K562 (cell line): ENCODE results near the gene DEK. TPM values are rescaled to one million over a fixed set of nuclear protein-coding genes. Genes with fewer than 3 reads are reported as not detected.

ENCODE experiments used
- ATAC-seq: fragments of 200-7000 bp; cut with Tn5 transposase; 3 replicates; pipeline ENCODE4 v1.9.1; 2020; ENCODE audit warnings: moderate library complexity
- BruUV-seq: library from RNA; stranded (reverse); fragments of 400-500 nt; replicated peaks from 2 replicates; lab custom pipeline; 2021; lab: Mats Ljungman, UMichigan
- CTCF ChIA-PET: fragments of 300-600 bp; formaldehyde crosslinking; extraction: SDS; loops from one replicate; lab custom pipeline; 2021; ENCODE audit warnings: low intra/inter-chr PET ratio; lab: Yijun Ruan, JAX
- POLR2A ChIA-PET: fragments of 300-600, 350-650 bp; sonication (Branson Sonifier 250); formaldehyde crosslinking; extraction: SDS; loops from one replicate; lab custom pipeline; 2021; ENCODE audit warnings: antibody characterized with exemption, inconsistent platforms; lab: Yijun Ruan, JAX
- DNase-seq, 4 experiments: peaks; one replicate each; pipeline versions ENCODE4 v3.0.0 to v3.0.0-alpha.2; 2011 to 2018; ENCODE audit warnings: low spot score in 3 of 4, mixed read lengths in 3 of 4; ENCODE audit errors: extremely low read depth in 1 of 4
- FAIRE-seq: peaks from 2 replicates; lab custom pipeline; 2011; peaks lifted over from hg19 to GRCh38; lab: Jason Lieb, UNC
- H2AFZ ChIP-seq: 2 replicates; pipeline ENCODE4 v1.6.0; 2011; ENCODE audit warnings: low read depth, low read length, control low read depth, inconsistent platforms
- H3K27ac ChIP-seq: fragments of 200-600 bp; 3 replicates; pipeline ENCODE4 v1.8.0; 2011; ENCODE audit warnings: low read depth, mild to moderate bottlenecking, control low read depth, inconsistent platforms, low read length, moderate library complexity, mixed read lengths; ENCODE audit errors: extremely low read depth
- H3K27me3 ChIP-seq, 2 experiments: fragments of 300-600 bp in 1 of 2; 2 replicates in 1 of 2; 3 replicates in 1 of 2; pipeline versions ENCODE4 v1.6.0 to v1.8.0; 2011; ENCODE audit warnings: inconsistent platforms in 2 of 2, low read length in 2 of 2, mild to moderate bottlenecking in 1 of 2, mixed read lengths in 1 of 2, moderate library complexity in 1 of 2; ENCODE audit not compliant: control insufficient read depth in 2 of 2, insufficient read depth in 2 of 2
- H3K36me3 ChIP-seq: fragments of 300-600 bp; 3 replicates; pipeline ENCODE4 v1.8.0; 2011; ENCODE audit warnings: mild to moderate bottlenecking, low read length, inconsistent platforms; ENCODE audit not compliant: control insufficient read depth, insufficient read depth
- H3K4me1 ChIP-seq, 2 experiments: fragments of 200-600 bp in 1 of 2; replicated peaks in 1 of 2; 2 replicates in 1 of 2; 3 replicates in 1 of 2; pipeline versions ENCODE4 v1.5.1 to v1.8.0; 2011; ENCODE audit warnings: inconsistent platforms in 2 of 2, low read length in 2 of 2, mild to moderate bottlenecking in 1 of 2, mixed read lengths in 1 of 2, moderate library complexity in 1 of 2; ENCODE audit not compliant: control insufficient read depth in 2 of 2, insufficient read depth in 2 of 2
- H3K4me2 ChIP-seq: 2 replicates; pipeline ENCODE4 v1.6.1; 2011; ENCODE audit warnings: low read length, control low read depth, inconsistent platforms, mixed read lengths; ENCODE audit not compliant: insufficient read depth
- H3K4me3 ChIP-seq: fragments of 200-600 bp; sonication (generic), shearing (Covaris generic); 2 replicates; pipeline ENCODE4 v1.5.1; 2016; ENCODE audit warnings: control low read depth, inconsistent platforms
- H3K79me2 ChIP-seq: fragments of 200-600 bp; 3 replicates; pipeline ENCODE4 v1.8.0; 2011; ENCODE audit warnings: low read length, inconsistent platforms; ENCODE audit not compliant: control insufficient read depth, insufficient read depth
- H3K9ac ChIP-seq, 2 experiments: 2 replicates each; pipeline versions ENCODE4 v1.6.0 to v1.6.1; 2011; ENCODE audit warnings: low read depth in 2 of 2, low read length in 2 of 2, control low read depth in 1 of 2, inconsistent platforms in 1 of 2, mild to moderate bottlenecking in 1 of 2, mixed read lengths in 1 of 2; ENCODE audit not compliant: insufficient read depth in 1 of 2
- H3K9me1 ChIP-seq: one replicate; pipeline ENCODE4 v1.6.0; 2011; ENCODE audit warnings: inconsistent platforms, mild to moderate bottlenecking, low read length, moderate library complexity; ENCODE audit not compliant: control insufficient read depth, insufficient read depth
- H3K9me3 ChIP-seq: replicated peaks from 2 replicates; pipeline ENCODE4 v1.5.1; 2011; ENCODE audit warnings: low read depth, low read length, inconsistent platforms; ENCODE audit not compliant: control insufficient read depth, insufficient read depth
- H4K20me1 ChIP-seq: replicated peaks from 2 replicates; pipeline ENCODE4 v1.6.1; 2011; ENCODE audit warnings: low read length, inconsistent platforms, mixed read lengths; ENCODE audit not compliant: control insufficient read depth, insufficient read depth
- CC2D1A ChIP-seq: fragments of 450-650 bp; IDR thresholded peaks from 2 replicates; pipeline ENCODE4 v1.6.1; 2017; ENCODE audit warnings: mild to moderate bottlenecking
- CHAMP1 ChIP-seq: fragments of 450-650 bp; IDR thresholded peaks from 2 replicates; pipeline ENCODE4 v1.6.1; 2016; ENCODE audit warnings: mild to moderate bottlenecking
- ID3 ChIP-seq, 2 experiments: fragments of 250-450 bp in 1 of 2; fragments of 450-650 bp in 1 of 2; sonication (Bioruptor Pico) in 1 of 2; IDR thresholded peaks; 2 replicates each; pipeline versions ENCODE4 v1.6.1 to v1.8.0; 2016 to 2021; ENCODE audit warnings: mild to moderate bottlenecking in 2 of 2, moderate library complexity in 2 of 2, missing compliant biosample characterization in 1 of 2, missing genetic modification characterization in 1 of 2
- ILK ChIP-seq: fragments of 450-650 bp; IDR thresholded peaks from 2 replicates; pipeline ENCODE4 v1.6.1; 2016; ENCODE audit warnings: missing genetic modification characterization, low read depth, mild to moderate bottlenecking, missing compliant biosample characterization, moderate library complexity, borderline replicate concordance
- POLR2A ChIP-seq: fragments of 450-650 bp; conservative IDR thresholded peaks from 2 replicates; pipeline ENCODE4 v1.6.1; 2016
- PRDM10 ChIP-seq: fragments of 450-650 bp; IDR thresholded peaks from 2 replicates; pipeline ENCODE4 v1.6.1; 2018; ENCODE audit not compliant: partially characterized antibody
- ZBTB33 ChIP-seq: sonication (generic); formaldehyde crosslinking; IDR thresholded peaks from 2 replicates; pipeline ENCODE4 v1.8.1; 2023; ENCODE audit warnings: mild to moderate bottlenecking, missing genetic modification reagents
- ZNF253 ChIP-seq: fragments of 250-450 bp; sonication (Bioruptor Pico); conservative IDR thresholded peaks from 2 replicates; pipeline ENCODE4 v1.6.1; 2021; ENCODE audit warnings: mild to moderate bottlenecking
- WGBS: fragments of 100-300 bp; shearing (Covaris generic); methylation state at CpG from one replicate; pipeline ENCODE4 v1.1.6; 2016; ENCODE audit warnings: low coverage, mixed read lengths; ENCODE audit not compliant: insufficient coverage; ENCODE audit errors: missing lambda C conversion rate; 5-methylcytosine and 5-hydroxymethylcytosine counted together
- in situ Hi-C: fragments of 300-500 bp; cut with MboI; formaldehyde crosslinking; loops from 4 replicates; pipeline ENCODE4 v1.15.0; 2018; ENCODE audit warnings: inconsistent platforms, mixed read lengths
- intact Hi-C: fragments of 100-400 bp; cut with micrococcal nuclease; formaldehyde crosslinking; loops from 2 replicates; pipeline ENCODE4 v1.14.2; 2022
- polyA plus RNA-seq, 8 experiments: library from polyadenylated mRNA; depleted of rRNA in 4 of 8; stranded (reverse) in 5 of 8; unstranded in 3 of 8; fragments of >200 nt; fragmentation: Nextera tagmentation in 2 of 8; fragmentation: Illumina TruSeq in 1 of 8; extraction: Ambion mirVana in 2 of 8; extraction: Trizol in 1 of 8; gene quantifications; 2 replicates each; pipeline versions ENCODE4 v1.2.1 to v1.2.3, GENCODE V29; 2011 to 2014; ENCODE audit warnings: inconsistent platforms in 1 of 8, missing spikeins in 1 of 8
- total RNA-seq, 7 experiments: library from RNA; depleted of rRNA in 6 of 7; stranded (reverse); fragments of >200 nt in 6 of 7; fragmentation: Illumina TruSeq in 2 of 7; extraction: Trizol in 2 of 7; gene quantifications; 2 replicates each; pipeline versions ENCODE4 v1.2.1 to v1.2.3, GENCODE V29; 2011 to 2021; ENCODE audit warnings: low replicate concordance in 1 of 7

Gene DEK
- total and polyA plus RNA-seq, 9 of the 15 experiments (the other 6 are each of a cell fraction or from before 2014, with no cell fraction given): 82.3 to 338 (median 184) TPM

GRCh38 chr6:18245642-18246041 lies 18.7 kb downstream of the DEK start:
- Histone ChIP-seq H3K79me2 (peaks cover 85% of the 10 kb centered on the region), H3K27ac (no peak overlapping the region), H3K9me1 (no peaks in the 10 kb centered on the region), H3K4me2 (no peak overlapping the region), H2AFZ (no peak overlapping the region), H3K9ac (no peak overlapping the region), H3K4me3 (no peak overlapping the region), H3K27me3 (no peaks in the 10 kb centered on the region), H3K9me3 (no peaks in the 10 kb centered on the region), H4K20me1 (no peaks in the 10 kb centered on the region), H3K4me1 (peaks cover 0 to 14% of the 10 kb centered on the region in 2 experiments; a peak in 1 of 5 replicates), H3K36me3 (peaks cover 99% of the 10 kb centered on the region)
- TF ChIP-seq ILK (tag) (no peak), POLR2A (peak; percentile 33; the same call in 1 of the 2 replicates), ID3 (CRISPR knock-in tag; IDR thresholded peaks at IDR 0.05) (no peak), ID3 (tag; IDR thresholded peaks at IDR 0.05) (no peak), ZBTB33 (CRISPR knock-in tag) (peak; percentile 72; the same call in 1 of the 2 replicates), PRDM10 (peak; percentile 34), CC2D1A (0 out of 2 replicates have a peak, but pooled peaks have one; percentile 50), ZNF253 (no peak), CHAMP1 (peak; percentile 80)
- ATAC-seq (peak; percentile 10; the same call in 2 of the 3 replicates), DNase-seq (no peak), FAIRE-seq (no peak)
- in situ Hi-C loops: no loop called here
- POLR2A ChIA-PET: interaction anchor here (0.6 to 1.8 kb wide), 2 partner anchors 15 to 32 kb away, joined by 3 to 7 read pairs; no protein-coding TSS in a partner anchor
- BruUV-seq: TSS peak; percentile 1
- WGBS: 68% methylated on average over 7 of the region's 7 CpGs
- intact Hi-C loops: no loop called here
- CTCF ChIA-PET: no interaction called here
